WTC11 (cell line): ENCODE data around the gene CDC25B. TPM values are rescaled to one million over a fixed set of nuclear protein-coding genes. Genes with fewer than 3 reads are reported as not detected.
"Not testable (repeated sequence)": the region's sequence is repeated elsewhere in the genome, so short reads cannot be mapped to it uniquely, and the experiment has no call there.

ENCODE experiments used
- ATAC-seq: fragments of 200-7000 bp; cut with Tn5 transposase; 2 replicates; pipeline ENCODE4 v1.10.0; 2021; ENCODE audit warnings: mild to moderate bottlenecking, moderate library complexity
- CTCF ChIA-PET: fragments of 300-600 bp; sonication (Branson Sonifier 250); formaldehyde crosslinking; loops from one replicate; lab custom pipeline; 2021; ENCODE audit warnings: antibody characterized with exemption; lab: Charles Lee
- POLR2A ChIA-PET: fragments of 350-600 bp; sonication (Branson Sonifier 250); formaldehyde crosslinking; loops from one replicate; lab custom pipeline; 2021; ENCODE audit warnings: antibody characterized with exemption; lab: Charles Lee
- DNase-seq: peaks from one replicate; pipeline ENCODE4 v3.0.0; 2021; ENCODE audit warnings: low spot score
- H3K27ac Mint-ChIP-seq: 2 replicates; pipeline ENCODE4 v1.8.0; 2021; ENCODE audit warnings: mixed read lengths
- H3K27me3 Mint-ChIP-seq: 2 replicates; pipeline ENCODE4 v1.8.0; 2021; ENCODE audit warnings: low read depth, mild to moderate bottlenecking, moderate library complexity, mixed read lengths
- H3K36me3 Mint-ChIP-seq: 2 replicates; pipeline ENCODE4 v1.8.0; 2021; ENCODE audit warnings: mixed read lengths
- H3K4me1 Mint-ChIP-seq: 2 replicates; pipeline ENCODE4 v1.8.0; 2022; ENCODE audit warnings: mixed read lengths
- H3K4me3 Mint-ChIP-seq: 2 replicates; pipeline ENCODE4 v1.8.0; 2021; ENCODE audit warnings: mild to moderate bottlenecking, moderate library complexity, mixed read lengths
- H3K9me3 Mint-ChIP-seq: 2 replicates; pipeline ENCODE4 v1.8.0; 2021; ENCODE audit warnings: mixed read lengths
- JAZF1 ChIP-seq: fragments of 250-450 bp; sonication (Bioruptor Pico); IDR thresholded peaks from 2 replicates; pipeline ENCODE4 v1.9.0; 2021; ENCODE audit warnings: moderate library complexity, mild to moderate bottlenecking, inconsistent platforms
- NR1H2 ChIP-seq: sonication (generic); formaldehyde crosslinking; IDR thresholded peaks from 2 replicates; pipeline ENCODE4 v1.9.0; 2021; ENCODE audit warnings: mild to moderate bottlenecking, moderate library complexity, missing genetic modification reagents
- ZNF263 ChIP-seq: sonication (generic); formaldehyde crosslinking; IDR thresholded peaks from 2 replicates; pipeline ENCODE4 v1.8.1; 2022; ENCODE audit warnings: low read depth, mild to moderate bottlenecking, moderate library complexity, missing genetic modification reagents
- total RNA-seq: library from RNA; stranded (reverse); gene quantifications from 3 replicates; pipeline ENCODE4 v1.2.3, GENCODE V29; 2021
- TF ChIP-seq, protein P1 (sequence below): sonication (generic); formaldehyde crosslinking; IDR thresholded peaks from 2 replicates; pipeline ENCODE4 v1.8.1; 2022; ENCODE audit warnings: mild to moderate bottlenecking, missing genetic modification reagents, moderate library complexity, borderline replicate concordance
- TF ChIP-seq, protein P2 (sequence below): sonication (generic); formaldehyde crosslinking; IDR thresholded peaks from 2 replicates; pipeline ENCODE4 v1.8.1; 2022; ENCODE audit warnings: missing genetic modification reagents, borderline replicate concordance
- TF ChIP-seq, protein P3 (sequence below): sonication (generic); formaldehyde crosslinking; IDR thresholded peaks from 2 replicates; pipeline ENCODE4 v1.8.1; 2023; ENCODE audit warnings: mild to moderate bottlenecking, missing genetic modification reagents
- TF ChIP-seq, protein P4 (sequence below): sonication (generic); formaldehyde crosslinking; IDR thresholded peaks from 2 replicates; pipeline ENCODE4 v1.8.1; 2023; ENCODE audit warnings: mild to moderate bottlenecking, missing genetic modification reagents, borderline replicate concordance
- TF ChIP-seq, protein P5 (sequence below): fragments of 250-450 bp; sonication (Bioruptor Pico); IDR thresholded peaks from 2 replicates; pipeline ENCODE4 v1.9.0; 2021; ENCODE audit warnings: moderate library complexity, mild to moderate bottlenecking, inconsistent platforms, borderline replicate concordance

CDC25B gene
- total RNA-seq, 1 experiment from 2014 or later: 37.4 TPM

DNA sequence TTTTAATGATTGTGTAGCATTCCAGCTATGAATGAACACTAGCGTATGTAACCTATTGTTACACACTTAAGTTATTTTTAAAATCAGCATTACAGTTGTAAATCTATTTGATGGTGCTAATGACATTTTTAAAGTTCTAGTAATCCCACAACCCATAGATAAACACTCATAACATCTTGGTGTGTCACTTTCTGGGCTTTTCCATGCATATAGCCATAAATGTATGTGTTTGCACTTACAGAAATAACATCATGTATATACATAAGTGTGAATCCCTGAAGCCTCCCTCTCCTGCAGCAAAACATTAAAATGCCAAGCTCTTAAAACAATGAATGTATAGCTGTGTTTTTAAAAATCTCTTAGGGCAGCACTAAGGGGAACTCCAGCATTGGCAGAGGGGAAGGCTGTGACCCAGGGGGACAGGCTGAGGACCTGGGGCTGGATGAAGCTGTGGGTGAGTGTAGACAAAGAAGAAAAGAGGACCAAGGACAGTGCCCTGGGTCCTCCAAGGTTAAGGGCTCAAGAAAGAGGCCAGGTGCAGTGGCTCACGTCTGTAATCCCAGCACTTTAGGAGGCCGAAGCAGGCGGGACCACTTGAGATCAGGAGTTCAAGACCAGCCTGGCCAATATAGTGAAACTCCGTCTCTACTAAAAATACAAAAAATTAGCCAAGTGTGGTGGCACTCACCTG lies 8.6 kb upstream of the CDC25B start:
- Mint-ChIP-seq H3K27ac (no peak overlapping the region), H3K9me3 (no peaks in the 10 kb centered on the region), H3K4me3 (peak overlapping the region; percentile 49), H3K4me1 (peaks cover 19% of the 10 kb centered on the region), H3K36me3 (peaks cover 4% of the 10 kb centered on the region; the same call in 1 of the 2 replicates), H3K27me3 (peaks cover 25% of the 10 kb centered on the region)
- CTCF ChIA-PET: interaction anchor here (1.8 to 7.0 kb wide), 6 partner anchors 12 to 71 kb away, joined by 3 to 92 read pairs (median 16); partner anchors contain the start of genes ADISSP and AP5S1
- no peak for DNase-seq
- TF ChIP-seq, protein P1, sequence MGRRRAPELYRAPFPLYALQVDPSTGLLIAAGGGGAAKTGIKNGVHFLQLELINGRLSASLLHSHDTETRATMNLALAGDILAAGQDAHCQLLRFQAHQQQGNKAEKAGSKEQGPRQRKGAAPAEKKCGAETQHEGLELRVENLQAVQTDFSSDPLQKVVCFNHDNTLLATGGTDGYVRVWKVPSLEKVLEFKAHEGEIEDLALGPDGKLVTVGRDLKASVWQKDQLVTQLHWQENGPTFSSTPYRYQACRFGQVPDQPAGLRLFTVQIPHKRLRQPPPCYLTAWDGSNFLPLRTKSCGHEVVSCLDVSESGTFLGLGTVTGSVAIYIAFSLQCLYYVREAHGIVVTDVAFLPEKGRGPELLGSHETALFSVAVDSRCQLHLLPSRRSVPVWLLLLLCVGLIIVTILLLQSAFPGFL: no peak
- TF ChIP-seq, protein P2, sequence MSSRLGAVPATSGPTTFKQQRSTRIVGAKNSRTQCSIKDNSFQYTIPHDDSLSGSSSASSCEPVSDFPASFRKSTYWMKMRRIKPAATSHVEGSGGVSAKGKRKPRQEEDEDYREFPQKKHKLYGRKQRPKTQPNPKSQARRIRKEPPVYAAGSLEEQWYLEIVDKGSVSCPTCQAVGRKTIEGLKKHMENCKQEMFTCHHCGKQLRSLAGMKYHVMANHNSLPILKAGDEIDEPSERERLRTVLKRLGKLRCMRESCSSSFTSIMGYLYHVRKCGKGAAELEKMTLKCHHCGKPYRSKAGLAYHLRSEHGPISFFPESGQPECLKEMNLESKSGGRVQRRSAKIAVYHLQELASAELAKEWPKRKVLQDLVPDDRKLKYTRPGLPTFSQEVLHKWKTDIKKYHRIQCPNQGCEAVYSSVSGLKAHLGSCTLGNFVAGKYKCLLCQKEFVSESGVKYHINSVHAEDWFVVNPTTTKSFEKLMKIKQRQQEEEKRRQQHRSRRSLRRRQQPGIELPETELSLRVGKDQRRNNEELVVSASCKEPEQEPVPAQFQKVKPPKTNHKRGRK (CRISPR knock-in tag): no peak
- TF ChIP-seq ZNF263 (CRISPR knock-in tag) (no peak), JAZF1 (CRISPR knock-in tag) (no peak), NR1H2 (no peak)
- TF ChIP-seq, protein P3, sequence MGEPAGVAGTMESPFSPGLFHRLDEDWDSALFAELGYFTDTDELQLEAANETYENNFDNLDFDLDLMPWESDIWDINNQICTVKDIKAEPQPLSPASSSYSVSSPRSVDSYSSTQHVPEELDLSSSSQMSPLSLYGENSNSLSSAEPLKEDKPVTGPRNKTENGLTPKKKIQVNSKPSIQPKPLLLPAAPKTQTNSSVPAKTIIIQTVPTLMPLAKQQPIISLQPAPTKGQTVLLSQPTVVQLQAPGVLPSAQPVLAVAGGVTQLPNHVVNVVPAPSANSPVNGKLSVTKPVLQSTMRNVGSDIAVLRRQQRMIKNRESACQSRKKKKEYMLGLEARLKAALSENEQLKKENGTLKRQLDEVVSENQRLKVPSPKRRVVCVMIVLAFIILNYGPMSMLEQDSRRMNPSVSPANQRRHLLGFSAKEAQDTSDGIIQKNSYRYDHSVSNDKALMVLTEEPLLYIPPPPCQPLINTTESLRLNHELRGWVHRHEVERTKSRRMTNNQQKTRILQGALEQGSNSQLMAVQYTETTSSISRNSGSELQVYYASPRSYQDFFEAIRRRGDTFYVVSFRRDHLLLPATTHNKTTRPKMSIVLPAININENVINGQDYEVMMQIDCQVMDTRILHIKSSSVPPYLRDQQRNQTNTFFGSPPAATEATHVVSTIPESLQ (CRISPR knock-in tag): no peak
- TF ChIP-seq, protein P4, sequence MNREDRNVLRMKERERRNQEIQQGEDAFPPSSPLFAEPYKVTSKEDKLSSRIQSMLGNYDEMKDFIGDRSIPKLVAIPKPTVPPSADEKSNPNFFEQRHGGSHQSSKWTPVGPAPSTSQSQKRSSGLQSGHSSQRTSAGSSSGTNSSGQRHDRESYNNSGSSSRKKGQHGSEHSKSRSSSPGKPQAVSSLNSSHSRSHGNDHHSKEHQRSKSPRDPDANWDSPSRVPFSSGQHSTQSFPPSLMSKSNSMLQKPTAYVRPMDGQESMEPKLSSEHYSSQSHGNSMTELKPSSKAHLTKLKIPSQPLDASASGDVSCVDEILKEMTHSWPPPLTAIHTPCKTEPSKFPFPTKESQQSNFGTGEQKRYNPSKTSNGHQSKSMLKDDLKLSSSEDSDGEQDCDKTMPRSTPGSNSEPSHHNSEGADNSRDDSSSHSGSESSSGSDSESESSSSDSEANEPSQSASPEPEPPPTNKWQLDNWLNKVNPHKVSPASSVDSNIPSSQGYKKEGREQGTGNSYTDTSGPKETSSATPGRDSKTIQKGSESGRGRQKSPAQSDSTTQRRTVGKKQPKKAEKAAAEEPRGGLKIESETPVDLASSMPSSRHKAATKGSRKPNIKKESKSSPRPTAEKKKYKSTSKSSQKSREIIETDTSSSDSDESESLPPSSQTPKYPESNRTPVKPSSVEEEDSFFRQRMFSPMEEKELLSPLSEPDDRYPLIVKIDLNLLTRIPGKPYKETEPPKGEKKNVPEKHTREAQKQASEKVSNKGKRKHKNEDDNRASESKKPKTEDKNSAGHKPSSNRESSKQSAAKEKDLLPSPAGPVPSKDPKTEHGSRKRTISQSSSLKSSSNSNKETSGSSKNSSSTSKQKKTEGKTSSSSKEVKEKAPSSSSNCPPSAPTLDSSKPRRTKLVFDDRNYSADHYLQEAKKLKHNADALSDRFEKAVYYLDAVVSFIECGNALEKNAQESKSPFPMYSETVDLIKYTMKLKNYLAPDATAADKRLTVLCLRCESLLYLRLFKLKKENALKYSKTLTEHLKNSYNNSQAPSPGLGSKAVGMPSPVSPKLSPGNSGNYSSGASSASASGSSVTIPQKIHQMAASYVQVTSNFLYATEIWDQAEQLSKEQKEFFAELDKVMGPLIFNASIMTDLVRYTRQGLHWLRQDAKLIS (CRISPR knock-in tag): no peak
- ATAC-seq: no peak
- POLR2A ChIA-PET: interaction anchor here (1.0 kb wide), 1 partner anchor 30 kb away, joined by 4 read pairs; no protein-coding TSS in a partner anchor

DNA sequence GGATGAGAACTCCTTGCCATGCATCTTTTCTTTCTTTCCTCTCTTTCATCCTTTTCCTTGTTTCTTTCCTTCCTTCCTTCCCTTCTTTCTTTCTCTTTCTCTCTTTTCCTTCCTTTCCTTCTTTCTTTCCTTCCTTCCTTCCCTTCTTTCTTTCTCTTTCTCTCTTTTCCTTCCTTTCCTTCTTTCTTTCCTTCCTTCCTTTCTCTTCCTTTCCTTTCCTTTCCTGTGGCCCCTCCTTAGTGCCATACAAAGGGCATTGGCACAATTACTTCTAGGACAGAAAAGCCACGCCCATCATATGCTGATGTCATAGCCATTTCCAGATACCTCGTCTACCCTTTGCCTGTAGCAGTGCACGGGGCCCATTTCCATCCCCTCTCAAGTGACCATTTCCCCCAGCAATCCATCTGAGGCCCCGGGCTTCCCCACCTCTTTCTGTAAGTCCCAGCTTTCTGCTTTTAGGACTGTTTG lies 7.4 kb upstream of the CDC25B start:
- no peak for DNase-seq
- CTCF ChIA-PET: interaction anchor here (6.0 to 7.0 kb wide), 2 partner anchors 20 to 30 kb away, joined by 36 to 92 read pairs; partner anchors contain the start of genes ADISSP and AP5S1
- TF ChIP-seq, protein P5, sequence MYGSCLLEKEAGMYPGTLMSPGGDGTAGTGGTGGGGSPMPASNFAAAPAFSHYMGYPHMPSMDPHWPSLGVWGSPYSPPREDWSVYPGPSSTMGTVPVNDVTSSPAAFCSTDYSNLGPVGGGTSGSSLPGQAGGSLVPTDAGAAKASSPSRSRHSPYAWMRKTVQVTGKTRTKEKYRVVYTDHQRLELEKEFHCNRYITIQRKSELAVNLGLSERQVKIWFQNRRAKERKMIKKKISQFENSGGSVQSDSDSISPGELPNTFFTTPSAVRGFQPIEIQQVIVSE (CRISPR knock-in tag): no peak
- TF ChIP-seq, protein P2 (CRISPR knock-in tag): peak; percentile 87; the same call in 1 of the 2 replicates
- Mint-ChIP-seq H3K4me1 (peaks cover 9% of the 10 kb centered on the region), H3K36me3 (peaks cover 4% of the 10 kb centered on the region; the same call in 1 of the 2 replicates), H3K27ac (no peak overlapping the region), H3K4me3 (no peak overlapping the region), H3K27me3 (peaks cover 27% of the 10 kb centered on the region), H3K9me3 (no peaks in the 10 kb centered on the region)
- no peak for ATAC-seq
- POLR2A ChIA-PET: no interaction called here

DNA sequence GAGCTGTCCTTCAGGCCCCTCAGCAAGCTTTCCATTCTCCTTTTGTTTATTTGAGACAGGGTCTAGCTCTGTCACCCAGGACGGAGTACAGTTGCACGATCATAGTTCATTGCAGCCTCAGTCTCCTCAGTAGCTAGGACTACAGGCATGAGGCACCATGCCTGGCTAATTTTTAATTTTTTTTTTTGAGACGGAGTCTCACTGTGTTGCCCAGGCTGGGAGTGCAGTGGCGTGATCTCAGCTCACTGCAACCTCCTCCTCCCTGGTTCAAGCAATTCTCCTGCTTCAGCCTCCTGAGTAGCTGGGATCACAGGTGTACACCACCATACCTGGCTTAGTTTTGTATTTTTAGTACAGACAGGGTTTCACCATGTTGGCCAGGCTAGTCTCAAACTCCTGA lies 6.9 kb upstream of the CDC25B start:
- peaks cover 27% of the 10 kb centered on the region for H3K27me3 Mint-ChIP-seq
- POLR2A ChIA-PET, DNase-seq, H3K4me1 Mint-ChIP-seq, H3K4me3 Mint-ChIP-seq, H3K9me3 Mint-ChIP-seq, ATAC-seq, H3K27ac Mint-ChIP-seq, H3K36me3 Mint-ChIP-seq: not testable (repeated sequence)
- CTCF ChIA-PET: interaction anchor here (6.0 to 7.0 kb wide), 2 partner anchors 21 to 29 kb away, joined by 36 to 92 read pairs; partner anchors contain the start of genes ADISSP and AP5S1

DNA sequence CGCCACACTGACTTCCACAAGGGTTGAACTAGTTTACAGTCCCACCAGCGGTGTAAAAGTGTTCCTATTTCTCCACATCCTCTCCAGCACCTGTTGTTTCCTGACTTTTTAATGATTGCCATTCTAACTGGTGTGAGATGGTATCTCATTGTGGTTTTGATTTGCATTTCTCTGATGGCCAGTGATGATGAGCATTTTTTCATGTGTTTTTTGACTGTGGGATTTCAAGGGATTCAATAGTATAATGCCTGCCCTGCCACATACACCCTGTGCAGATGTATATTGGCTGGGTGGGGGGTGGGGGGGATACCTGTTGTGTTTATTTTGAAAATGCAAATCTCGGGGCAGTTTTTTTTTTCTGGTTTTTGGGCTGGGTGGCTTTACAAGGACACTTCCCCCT lies 1.9 kb upstream of the CDC25B start:
- Mint-ChIP-seq H3K27me3 (peaks cover 13% of the 10 kb centered on the region), H3K4me1 (peaks cover 32% of the 10 kb centered on the region)
- CTCF ChIA-PET: interaction anchor here (2.3 to 2.8 kb wide), 2 partner anchors 8 to 25 kb away, joined by 12 to 29 read pairs; partner anchors contain the start of genes AP5S1 and CENPB
- H3K4me3 Mint-ChIP-seq, DNase-seq, POLR2A ChIA-PET, H3K9me3 Mint-ChIP-seq, H3K36me3 Mint-ChIP-seq, H3K27ac Mint-ChIP-seq, ATAC-seq: not testable (repeated sequence)
